Ecto neural progenitor cell (in vitro differentiated cells): ENCODE data around the gene HIGD1A.

Experiments used
- DNase-seq: peaks from one replicate; pipeline ENCODE4 v3.0.0-alpha.2; 2018; ENCODE audit warnings: low spot score

Gene HIGD1A

GRCh38 chr3:42799376-42799775 lies 4.9 kb downstream of the HIGD1A start:
- DNase-seq, result no peak

- no peak for DNase-seq
Measured at GRCh38 chr3:42796332-42796885, 7.9 kb downstream of the HIGD1A start.

GRCh38 chr3:42795621-42796181 lies 8.6 kb downstream of the HIGD1A start:
- DNase-seq, result no peak

- DNase-seq, result no peak
Measured at GRCh38 chr3:42790714-42791229, 13.5 kb downstream of the HIGD1A start.

GRCh38 chr3:42786631-42787030 lies 17.7 kb downstream of the HIGD1A start:
- DNase-seq, result no peak

GRCh38 chr3:42786212-42786611 lies 18.1 kb downstream of the HIGD1A start:
- DNase-seq, result no peak

GRCh38 chr3:42780892-42781700 lies 23.2 kb downstream of the HIGD1A start:
- DNase-seq, result no peak

GRCh38 chr3:42780398-42780797 lies 23.9 kb downstream of the HIGD1A start:
- no peak for DNase-seq

GRCh38 chr3:42778644-42779043 lies 25.6 kb downstream of the HIGD1A start:
- DNase-seq, result no peak

GRCh38 chr3:42773409-42773751 lies 30.9 kb downstream of the HIGD1A start:
- no peak for DNase-seq

- peak; percentile 96 for DNase-seq
Measured at GRCh38 chr3:42772670-42773408, 31.5 kb downstream of the HIGD1A start, which contains the start of gene CCDC13. CCDC13 (minus strand) TSS chr3:42773253; CDS start chr3:42758345, 14,908 bp downstream.

GRCh38 chr3:42771271-42771670 lies 33.0 kb downstream of the HIGD1A start:
- DNase-seq, result no peak

- DNase-seq, result no peak
Measured at GRCh38 chr3:42769477-42770131, 34.7 kb downstream of the HIGD1A start.

GRCh38 chr3:42764561-42765295 lies 39.6 kb downstream of the HIGD1A start:
- no peak for DNase-seq

GRCh38 chr3:42764115-42764514 lies 40.2 kb downstream of the HIGD1A start:
- DNase-seq, result no peak

- DNase-seq, result no peak
Measured at GRCh38 chr3:42763021-42763420, 41.3 kb downstream of the HIGD1A start.

GRCh38 chr3:42762046-42762724 lies 42.1 kb downstream of the HIGD1A start:
- no peak for DNase-seq

- DNase-seq, result no peak
Measured at GRCh38 chr3:42758126-42758525, 46.2 kb downstream of the HIGD1A start.

- DNase-seq, result peak; percentile 37
Measured at GRCh38 chr3:42756681-42757213, 47.5 kb downstream of the HIGD1A start.
